Neural progenitor cell (in vitro differentiated cells): Measurements from ENCODE around the gene EGFLAM.

Experiments used
- CTCF ChIP-seq: fragments of 200-600 bp; sonication (generic); IDR thresholded peaks from 2 replicates; pipeline ENCODE4 v1.5.1; 2017; ENCODE audit warnings: antibody characterized with exemption, mild to moderate bottlenecking
- EZH2 ChIP-seq: fragments of 200-600 bp; sonication (generic); IDR thresholded peaks from 2 replicates; pipeline ENCODE4 v1.6.1; 2017; ENCODE audit warnings: antibody characterized with exemption, mild to moderate bottlenecking, moderate library complexity
- EZH2phosphoT487 ChIP-seq: fragments of 200-600 bp; sonication (generic); IDR thresholded peaks from 2 replicates; pipeline ENCODE4 v1.6.1; 2017; ENCODE audit warnings: antibody characterized with exemption

GRCh38 chr5:38456657-38457399 lies 198.5 kb downstream of the EGFLAM start:
- TF ChIP-seq CTCF (no peak), EZH2phosphoT487 (no peak), EZH2 (no peak)
